D341Med (cell line): ENCODE measurements around the gene GSG1.

Experiments used
- DNase-seq: peaks from one replicate; pipeline ENCODE4 v3.0.0; 2012; ENCODE audit warnings: low spot score

Gene GSG1

DNA sequence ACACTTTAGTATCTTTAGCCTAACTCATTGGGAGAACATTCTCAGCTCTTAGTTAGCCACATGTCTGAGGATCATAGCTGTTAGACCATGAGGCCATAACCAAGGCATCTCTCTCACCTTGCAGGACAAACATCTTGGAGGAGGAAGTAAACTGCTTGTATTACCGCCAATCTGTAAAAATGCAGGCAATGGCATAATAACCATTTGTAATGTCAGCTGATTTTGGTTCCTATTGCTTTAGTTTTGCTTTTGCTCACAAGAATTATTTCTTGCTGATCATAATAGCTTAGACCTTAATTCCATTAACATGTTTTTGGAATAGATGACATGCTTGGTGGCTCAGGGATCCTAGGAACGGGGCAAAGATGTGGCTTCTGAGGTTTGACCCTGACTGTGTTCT lies 16.4 kb upstream of the GSG1 start:
- DNase-seq = no peak

DNA sequence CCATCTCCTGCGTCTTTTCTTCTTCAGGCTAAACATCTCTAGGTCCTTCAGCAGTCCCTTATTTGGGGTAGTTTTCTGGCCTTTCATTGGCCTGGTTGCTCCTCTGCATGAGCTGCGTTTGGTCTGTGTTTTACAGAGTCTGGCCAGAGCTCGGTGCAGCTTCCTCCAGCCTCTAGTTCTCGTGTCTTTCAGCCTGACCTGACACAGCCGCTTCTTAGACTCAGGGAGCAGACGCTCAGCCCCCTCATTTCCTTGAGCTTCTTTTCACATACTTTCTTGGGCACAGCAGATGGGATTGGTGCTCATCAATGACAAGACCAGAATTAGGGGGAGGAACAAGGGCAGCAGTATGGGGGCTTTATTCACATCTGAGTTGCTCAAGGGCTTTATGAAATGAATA lies 13.6 kb upstream of the GSG1 start:
- DNase-seq = no peak

DNA sequence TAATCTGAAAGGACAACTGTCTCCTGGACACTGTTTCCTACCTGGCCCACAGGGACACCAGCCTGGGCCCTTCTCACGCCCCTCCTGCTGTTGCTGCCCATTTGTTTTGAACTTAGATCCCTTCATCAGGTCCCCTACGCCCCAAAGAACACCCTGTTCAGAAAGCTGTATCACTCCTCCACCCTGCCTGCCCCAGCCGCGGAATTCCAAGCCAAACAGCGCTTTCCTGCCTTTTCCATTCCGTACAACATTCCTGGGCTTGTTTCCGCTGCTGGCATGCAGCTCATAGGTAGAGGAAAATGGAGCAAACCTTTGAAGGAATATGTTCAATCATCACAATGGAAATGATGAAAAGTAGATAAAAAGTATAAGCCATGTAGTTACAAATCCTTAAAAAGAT lies 12.8 kb upstream of the GSG1 start:
- no peak for DNase-seq

DNA sequence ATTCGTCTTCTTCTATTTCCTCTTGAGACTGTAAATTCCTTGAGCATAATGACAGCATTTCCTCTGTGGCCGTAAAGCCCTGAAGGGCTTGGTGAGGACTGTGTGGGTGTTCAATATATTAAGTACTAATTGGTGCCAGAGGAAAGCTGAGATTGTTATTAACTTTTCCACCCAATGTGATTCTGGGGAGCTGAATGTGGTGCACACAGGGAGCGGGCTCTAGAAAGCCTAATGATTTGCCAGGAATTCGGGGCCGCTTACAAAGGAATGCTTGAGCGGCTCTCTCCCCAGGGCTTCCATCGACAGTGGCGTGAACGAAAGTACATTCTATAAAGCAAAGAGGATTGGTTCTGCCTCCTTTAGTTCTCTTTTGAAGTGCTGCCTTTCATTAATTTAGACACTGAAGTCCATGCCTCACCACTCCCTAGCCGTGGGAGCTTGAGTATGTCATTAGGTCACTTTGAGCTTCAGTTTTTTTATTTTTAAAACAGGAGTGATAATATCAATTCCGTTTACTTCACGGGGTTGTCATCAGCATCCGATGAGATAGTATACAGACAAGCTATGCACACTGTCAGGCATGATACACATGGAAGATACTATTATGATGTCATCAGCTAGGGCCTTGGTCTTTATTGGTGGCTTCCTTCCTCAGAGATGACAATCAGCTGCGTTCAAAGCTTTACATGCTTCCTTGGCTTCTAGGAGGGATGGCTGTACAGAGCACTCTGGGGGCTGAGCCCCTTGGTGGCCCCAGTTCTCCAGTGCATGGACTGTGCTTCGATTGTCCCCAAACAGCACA lies 11.0 kb upstream of the GSG1 start:
- DNase-seq = no peak

DNA sequence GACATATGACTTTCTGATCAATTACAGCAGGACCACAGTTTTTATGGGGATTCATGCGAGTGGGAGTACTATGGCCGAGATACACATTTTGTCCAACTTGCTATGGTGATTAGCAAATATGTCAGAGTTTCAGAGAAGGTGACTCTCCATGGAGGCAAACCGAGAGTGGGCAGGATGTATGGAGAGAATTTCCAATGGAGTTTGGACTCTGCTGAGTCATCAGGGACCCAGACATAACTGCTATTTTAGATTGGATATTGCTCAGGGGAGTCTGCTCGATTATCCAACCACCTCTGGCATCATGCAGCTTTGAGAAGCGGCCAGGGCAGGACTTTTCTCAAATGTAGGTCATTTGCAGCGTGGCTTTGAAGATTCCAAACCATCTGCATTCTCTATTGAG lies 9.5 kb upstream of the GSG1 start:
- DNase-seq = no peak

DNA sequence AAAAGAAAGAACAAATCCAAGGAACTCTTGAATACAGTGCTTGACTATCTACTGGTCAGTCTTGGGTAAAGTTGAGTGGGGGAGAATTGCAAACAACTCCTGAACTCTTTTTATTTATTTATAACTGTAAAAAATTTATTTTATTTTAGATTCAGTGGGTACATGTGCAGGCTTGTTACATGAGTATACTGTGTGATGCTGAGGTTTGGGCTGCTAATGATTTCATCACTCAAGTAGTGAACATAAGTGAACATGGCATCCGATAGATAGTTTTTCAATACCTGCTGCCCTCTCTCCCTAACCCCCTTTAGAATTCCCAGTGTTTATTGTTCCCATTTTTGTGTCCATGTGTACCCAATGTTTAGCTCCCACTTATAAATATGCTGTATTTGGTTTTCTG lies 3.2 kb upstream of the GSG1 start:
- no peak for DNase-seq

DNA sequence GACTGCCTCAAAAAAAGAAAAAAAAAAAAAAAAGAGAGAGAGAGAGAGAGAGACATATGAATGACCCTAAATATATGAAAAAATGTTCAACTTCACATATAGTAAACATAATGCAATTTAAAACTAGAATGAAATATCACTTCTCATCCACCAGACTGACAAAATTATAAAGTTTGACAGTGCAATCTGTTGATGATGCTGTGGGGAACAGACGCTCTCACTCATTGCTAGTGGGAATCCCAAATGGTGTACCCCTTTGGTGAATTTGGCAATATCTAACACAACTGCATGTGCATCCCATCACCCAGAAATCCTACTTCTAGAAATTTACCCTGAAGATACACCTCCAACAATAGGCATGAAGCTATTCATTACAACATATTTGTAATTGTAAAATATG lies 2.3 kb upstream of the GSG1 start:
- no peak for DNase-seq

DNA sequence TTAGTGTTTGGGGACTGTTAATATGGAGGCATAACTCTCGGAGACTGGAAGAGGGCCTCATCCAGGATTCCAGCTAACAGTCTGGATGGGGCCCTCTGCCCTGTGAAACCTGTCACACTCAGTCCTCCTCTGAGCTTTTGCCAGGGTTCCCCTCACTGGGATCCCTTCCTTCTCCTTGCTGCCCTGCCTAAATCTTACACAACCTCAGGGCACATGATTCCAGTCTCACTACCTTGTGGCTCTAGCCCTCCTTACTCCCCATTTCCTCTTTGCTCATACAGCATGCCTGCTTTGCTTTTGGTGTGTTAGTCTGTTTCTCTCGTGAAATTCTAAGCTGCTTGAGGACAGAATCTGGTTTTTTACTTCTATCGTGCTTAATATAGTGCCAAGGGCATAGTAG lies 942 bp upstream of the GSG1 start:
- DNase-seq = no peak

DNA sequence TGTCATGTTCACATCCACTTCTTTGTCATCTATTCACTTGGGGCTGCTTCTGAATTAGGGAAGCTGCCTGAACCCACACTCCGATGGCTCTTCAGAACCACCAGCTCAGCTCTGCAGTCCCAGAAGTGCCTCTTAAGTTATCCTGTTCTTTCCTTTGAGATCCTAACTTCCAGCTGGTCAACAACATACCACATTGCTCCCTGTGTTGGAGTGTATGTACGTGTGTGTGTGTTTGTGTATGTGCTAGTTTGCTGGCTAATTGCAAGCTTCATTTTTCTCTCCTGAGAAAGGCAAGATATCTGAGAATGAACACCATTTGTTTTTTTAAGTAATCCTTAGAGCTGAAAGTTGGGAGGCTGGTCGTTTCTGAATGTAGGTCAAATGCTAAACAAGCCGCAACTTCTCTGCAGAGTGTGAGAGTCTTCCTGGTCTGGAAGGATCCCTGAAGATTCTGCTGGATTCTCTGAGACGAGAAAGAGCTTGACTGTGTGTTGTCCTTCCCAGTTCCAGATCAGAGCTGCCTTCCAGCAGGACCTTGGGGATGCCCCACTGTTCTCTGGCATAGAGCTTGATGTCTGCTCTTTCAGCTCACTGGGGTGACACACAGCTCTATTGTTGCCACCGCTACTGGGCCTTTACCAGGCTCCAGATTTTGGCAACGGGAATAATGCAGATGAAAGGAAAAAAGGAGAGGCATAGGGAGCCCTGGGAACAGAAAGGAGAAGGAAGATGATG lies 839 bp downstream of the GSG1 start:
- no peak for DNase-seq

DNA sequence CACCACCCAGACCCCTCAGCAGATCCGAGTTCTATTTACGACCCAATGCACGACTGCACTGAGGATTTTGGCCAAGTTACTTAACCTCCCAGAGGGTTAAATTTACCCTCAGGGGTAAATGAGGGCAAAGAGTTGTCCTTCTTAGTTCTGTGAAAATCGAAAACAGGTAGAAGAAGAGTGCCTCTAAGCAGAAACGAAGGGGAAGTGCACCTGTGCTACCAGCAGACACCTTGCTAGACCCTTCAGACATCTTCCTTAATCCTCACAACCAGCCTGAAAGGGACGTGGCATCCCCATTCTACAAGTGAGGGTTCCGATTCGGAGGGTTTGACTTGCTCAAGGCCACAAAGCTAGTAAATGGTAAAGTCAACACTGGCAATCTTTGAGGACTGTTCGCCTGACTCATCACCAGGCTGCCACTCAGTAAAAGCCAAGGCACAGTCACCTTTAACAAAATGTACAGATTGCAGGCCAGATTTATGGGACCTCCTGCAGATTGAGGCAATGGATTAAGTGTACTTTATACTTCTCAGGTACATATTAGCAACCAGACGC lies 1.6 kb downstream of the GSG1 start:
- DNase-seq = no peak

DNA sequence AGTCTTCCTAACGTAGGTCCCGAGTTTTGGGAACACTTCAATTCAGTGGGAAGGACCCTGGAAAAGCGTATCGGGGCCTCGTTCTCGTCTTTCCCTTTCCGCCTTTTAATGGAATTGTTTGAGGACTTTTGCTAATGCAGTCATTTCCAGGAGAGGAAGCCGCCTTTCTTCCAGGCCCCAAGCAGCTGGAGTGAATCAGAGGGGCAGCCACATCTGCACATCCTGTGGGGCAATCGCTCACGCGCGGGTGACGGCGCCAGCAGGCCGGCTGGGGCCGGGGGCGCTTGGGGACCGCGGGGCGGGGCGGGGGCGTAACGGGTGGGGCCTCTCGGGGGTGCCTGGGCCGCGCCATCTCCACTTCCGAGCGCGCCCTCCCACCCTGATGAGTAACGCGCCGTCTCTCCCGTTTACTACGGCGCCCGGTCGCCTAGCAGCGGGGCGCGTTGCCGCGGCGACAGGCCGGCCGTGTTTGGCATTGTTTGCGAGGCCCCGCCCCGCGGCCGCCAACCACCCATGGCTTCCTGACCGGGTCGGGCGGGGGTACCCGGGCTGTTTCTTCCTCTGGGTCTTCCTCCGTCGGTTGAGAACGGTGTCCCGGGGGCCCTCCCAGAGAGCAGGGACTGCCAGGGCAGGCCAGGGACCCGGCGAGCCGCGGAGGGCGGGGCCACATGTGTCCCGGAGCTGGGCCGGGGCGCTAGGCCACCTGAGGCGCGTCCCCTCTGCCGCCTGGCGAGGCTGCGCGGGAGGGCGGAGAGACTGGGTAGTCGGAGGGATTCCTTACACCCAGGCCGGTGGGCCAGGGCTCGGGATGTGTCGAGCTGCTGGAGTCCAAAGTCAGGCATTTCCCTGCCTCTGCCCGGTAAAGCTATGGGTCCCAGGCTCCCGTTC lies 2.3 kb downstream of the GSG1 start:
- peak; percentile 92 for DNase-seq

DNA sequence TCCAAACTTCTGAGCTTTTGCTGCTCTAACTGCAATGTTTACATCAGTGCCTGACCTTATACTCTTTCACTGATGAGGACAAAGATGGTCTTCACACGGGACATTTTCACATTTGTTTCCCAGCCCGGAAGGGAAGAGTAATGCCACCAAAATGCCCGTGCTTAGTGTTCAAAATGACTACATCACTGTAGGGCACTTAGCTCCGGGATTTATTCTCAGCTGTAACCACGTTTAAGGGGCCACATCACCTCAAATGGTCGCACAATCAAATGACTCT lies 2.9 kb downstream of the GSG1 start:
- DNase-seq = no peak

DNA sequence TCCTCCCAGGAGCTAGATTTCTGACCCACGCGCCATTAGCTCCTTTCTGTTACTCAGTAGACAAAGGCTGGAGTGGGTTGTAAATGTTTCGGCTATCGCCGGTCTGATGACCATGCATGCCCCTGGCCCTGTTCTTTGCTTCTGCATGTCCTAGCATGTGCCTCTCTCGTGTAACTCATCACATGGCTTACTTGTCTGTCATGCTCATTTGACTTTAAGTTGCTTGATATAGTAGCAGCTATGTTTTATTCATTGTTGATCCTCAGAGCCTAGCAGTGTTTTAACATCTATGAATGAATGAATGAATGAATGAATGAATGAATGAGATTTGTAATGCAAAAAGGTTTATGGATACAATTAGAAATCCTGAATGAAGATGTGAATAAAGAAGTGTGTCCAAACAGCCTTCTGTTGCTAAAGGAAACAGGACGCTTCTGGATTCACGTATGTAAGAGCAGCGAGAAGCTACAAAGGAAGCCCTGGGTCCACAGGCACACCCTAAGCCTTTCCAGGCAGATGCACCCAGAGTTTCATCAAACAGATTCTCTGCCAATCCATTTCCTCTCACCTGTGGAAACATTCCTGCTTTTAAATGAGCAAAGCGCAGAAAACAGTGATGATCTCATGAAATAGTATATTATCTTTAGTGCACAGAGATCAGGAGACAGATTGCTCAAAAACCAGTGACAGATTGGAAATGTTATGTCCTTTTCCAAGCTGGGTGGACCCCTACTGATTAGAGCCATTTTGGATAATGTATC lies 3.4 kb downstream of the GSG1 start:
- DNase-seq = no peak

DNA sequence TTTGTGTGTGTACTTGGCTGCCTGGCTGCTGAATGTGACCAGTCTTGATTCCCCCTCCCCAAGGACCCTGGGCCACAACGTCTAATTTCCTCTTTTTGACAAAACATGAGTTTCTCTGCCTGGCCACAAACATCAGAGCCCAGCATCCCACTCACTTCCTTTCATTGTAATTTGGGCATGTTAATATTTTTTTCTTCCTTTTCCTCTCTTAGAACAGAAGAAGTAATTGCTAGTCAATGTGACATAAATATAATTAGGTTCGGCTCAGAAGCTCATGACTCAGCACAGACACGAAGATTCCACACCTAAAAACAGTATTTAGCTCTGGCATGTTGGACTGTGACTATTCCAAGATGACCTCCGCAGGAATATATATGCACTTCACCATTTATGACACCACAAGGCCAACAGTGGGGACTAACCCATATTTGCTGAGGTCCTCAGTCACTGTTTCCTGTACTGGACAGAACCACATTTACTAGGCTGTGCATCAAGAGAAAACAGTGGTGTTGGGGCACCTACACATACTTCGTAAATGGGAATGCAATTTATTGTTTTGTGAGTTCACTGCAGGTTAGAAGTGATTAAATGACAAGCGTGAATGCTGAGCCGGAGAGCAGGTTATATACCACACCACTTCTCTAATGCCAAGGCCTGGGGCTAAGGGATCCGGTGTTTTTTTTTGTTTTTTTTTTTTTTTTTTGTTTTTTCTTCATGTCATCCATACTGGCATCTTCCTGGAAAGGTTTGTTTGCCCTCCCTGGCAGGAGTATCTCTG lies 4.2 kb downstream of the GSG1 start:
- no peak for DNase-seq

DNA sequence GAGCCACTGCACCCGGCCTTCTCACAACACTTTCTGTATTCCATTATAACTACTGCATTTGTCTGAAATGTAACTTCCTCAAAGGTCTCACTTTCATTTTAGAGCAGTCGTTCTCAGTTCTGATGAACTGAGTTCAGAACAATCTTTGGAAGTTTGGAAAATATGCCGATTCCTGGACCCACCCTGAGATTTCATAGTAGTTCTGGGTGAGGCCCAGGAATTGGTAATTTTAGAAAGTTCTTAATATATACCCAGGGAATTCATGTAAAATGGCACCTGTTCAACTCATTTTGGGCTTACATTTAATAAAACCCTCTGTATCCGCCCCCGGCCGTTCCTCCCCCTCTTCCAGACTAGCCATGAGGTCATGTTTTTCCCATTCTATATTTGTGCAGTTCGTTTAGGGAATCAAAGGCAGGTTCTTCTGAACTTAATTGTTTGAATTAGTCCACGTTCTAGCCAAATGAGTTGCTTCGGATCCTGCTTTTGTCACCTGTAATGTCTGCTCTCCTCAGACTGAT lies 5.9 kb downstream of the GSG1 start:
- no peak for DNase-seq

DNA sequence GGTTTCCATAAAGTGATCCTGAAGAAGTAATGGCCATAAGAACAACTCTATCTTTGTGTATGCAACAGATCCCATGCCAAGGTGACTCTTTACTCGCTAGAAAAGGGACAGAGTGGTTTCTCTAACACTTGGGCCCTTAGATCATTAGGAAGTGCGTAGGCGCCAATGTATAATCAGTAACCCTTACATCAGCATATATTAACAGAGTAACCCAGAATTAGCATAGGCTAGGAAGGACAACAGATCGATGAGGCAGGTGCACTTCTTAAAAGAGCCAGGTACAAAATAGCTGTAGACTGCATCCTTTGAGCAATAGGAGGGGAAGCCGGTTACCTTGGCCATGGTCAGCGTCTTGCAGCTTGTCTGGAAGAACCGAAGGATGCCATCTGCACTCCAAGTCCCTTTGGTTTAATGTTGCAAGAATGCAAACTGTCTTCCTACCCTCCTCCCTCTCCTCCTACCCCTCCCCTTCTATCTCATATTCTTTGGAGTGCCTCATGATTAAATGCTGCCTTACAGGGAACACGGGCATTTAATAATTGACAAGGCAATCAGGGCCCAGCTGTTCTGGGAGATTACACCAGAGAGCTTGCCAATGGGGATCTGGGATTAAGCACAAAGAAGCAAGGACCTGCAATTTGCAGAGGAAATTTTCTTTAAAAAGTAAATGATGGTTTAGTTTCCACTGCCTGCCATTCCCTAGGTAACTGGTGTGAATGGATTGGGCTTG lies 8.0 kb downstream of the GSG1 start:
- peak; percentile 75 for DNase-seq

DNA sequence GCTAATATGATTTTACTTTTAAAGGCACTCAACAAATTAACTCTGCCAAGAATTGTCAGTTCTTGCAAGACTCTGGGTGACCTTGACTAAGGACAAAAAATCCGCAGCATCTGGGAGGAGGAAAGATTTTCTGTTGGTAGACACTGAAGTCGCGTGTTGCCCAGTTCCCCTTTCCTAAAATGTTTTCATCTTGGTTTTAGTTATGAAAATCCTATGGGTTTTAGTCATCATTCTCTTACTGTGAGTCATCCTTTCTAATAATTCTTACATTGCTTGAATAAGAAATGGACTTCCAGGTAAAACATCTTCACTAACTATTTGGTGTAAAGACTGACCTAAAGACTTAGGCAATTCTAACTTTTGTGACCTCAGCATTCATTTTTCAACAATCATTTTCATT lies 9.1 kb downstream of the GSG1 start:
- no peak for DNase-seq

DNA sequence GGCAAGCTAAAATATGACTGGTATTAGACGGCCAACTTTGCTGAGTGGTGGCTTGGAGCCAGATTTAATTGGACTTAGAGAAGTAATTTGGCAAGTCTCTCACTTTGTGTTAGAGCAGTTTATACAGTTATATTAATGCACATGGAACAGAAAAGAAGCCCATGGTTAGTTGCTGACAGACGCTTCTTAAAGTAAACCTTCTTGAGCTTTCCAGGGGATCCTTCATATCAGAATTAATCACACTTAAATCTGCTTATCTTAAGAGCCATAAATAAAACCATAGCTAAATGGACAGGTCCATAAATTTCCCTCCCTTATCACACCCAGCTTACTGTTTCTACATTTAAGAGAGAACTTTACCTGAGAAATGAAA lies 9.6 kb downstream of the GSG1 start:
- DNase-seq = no peak

DNA sequence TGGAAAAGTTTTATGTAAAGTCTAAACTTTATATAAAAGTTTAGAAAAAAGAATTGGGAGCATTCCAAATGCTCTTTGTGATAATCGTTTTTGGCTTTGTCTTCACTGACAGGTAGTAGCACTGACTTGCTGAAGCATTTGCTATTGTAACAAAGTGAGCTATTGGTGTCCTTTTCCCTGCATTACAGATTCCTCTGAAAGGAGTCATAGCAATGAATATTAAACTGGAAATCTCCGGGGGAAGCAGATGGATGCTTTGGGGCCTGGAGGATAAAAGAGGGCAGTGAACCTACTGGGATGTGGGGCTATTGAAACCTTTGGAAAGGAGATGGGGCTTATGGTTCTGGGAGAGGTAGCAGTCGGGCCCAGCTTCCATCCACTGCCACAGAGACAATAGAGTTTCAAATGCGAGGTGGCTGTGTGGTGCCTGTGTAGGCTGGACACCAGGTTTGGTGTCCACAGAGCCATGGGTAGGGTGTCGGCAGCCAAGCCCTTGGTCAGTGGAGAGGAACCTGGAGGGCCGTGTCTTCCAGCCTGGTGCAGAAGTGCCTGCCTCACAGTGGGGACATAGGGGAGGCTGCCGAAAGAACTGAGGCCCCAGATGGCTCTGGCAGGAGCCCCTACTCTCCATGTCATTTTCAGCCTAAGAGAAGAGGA lies 10.1 kb downstream of the GSG1 start:
- DNase-seq = peak; percentile 64

DNA sequence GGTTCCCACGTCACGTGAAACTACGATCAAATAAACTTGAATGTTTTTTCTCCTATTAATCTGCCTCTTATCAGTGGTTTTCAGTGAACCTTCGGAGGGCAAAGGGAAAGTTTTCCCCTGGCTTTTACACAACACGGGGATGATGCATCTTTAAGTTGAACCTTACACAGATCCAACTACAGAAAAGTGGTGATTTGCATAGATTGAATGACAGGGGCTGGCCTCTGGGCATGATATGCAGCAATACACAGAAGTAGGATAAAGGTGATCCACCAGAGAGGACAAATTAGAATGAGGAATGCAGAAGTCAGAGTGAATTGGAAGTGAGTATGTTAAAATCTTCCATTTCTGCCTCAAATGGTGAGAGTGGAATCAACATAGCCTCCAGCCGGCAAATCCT lies 11.6 kb downstream of the GSG1 start:
- DNase-seq = no peak
